Measurements from ENCODE around the gene OR2T11. TPM values are rescaled to one million over a fixed set of nuclear protein-coding genes. Genes with fewer than 3 reads are reported as not detected.
"Not testable (repeated sequence)": the region's sequence is repeated elsewhere in the genome, so short reads cannot be mapped to it uniquely, and the experiment has no call there.

OR2T11 gene, protein sequence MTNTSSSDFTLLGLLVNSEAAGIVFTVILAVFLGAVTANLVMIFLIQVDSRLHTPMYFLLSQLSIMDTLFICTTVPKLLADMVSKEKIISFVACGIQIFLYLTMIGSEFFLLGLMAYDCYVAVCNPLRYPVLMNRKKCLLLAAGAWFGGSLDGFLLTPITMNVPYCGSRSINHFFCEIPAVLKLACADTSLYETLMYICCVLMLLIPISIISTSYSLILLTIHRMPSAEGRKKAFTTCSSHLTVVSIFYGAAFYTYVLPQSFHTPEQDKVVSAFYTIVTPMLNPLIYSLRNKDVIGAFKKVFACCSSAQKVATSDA
- not detected for total RNA-seq

DNA sequence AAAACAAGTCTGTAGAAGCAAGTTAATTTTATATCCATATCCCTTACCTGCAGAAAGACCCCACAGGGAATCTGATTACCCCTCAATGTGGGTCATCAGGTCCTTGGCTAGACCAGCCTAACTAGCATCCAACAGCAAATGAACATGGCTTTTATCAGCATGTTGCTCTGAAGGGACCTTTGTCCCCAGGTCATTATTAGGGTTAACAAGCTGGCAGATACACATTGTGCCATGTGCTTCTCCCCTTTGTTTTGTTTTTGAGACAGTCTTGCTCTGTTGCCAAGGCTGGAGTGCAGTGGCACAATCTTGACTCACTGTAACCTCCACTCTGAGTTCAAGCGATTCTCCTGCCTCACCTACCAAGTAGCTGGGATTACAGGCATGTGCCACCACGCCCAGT is at the start of gene OR2T11:
OR2T11 (minus strand) TSS at position 101 of the 400 bp plus-strand sequence. CDS start 7,963 bp downstream, outside the sequence.
- intact Hi-C loops (cut with micrococcal nuclease); POLR2A ChIA-PET; H3K9me3 Mint-ChIP-seq: not testable (repeated sequence)

DNA sequence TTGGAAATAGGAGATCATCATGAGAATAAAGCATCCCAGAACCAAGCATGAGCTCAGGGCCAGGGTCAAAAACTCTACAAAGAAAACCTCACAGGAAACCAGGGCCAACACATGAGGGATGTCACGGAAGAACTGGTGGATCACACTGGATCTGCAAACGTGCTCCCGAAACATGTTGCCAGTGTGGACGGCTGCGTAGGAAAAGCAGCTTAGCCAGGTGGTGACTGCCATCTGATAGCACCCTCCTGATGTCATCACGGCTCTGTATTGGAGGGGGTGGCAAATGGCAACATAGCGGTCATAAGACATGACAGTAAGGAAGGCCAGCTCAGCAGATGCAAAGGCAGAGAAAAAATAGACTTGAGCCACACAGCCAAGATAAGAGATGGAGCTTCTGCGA is 46.8 kb upstream of the OR2T11 start:
- Mint-ChIP-seq H3K4me3 (no peak overlapping the region), H3K4me1 (ENCODE audit: low read depth) (peaks cover under 1% of the 10 kb centered on the region), H3K27me3 (peaks cover 10% of the 10 kb centered on the region), H3K27ac (no peak overlapping the region), H3K9me3 (no peaks in the 10 kb centered on the region), H3K36me3 (no peaks in the 10 kb centered on the region)
- no peak for DNase-seq
- intact Hi-C loops (cut with micrococcal nuclease): no loop called here
- ChIA-PET POLR2A (no interaction called here), CTCF (interaction anchor here (0.7 kb wide), 1 partner anchor 84 kb away, joined by 3 read pairs; the partner anchor contains the start of gene OR2T10)

More for the DNA sequence above, at the start of gene OR2T11:
- DNase-seq; H3K27ac Mint-ChIP-seq; H3K36me3 Mint-ChIP-seq; H3K4me1 Mint-ChIP-seq (ENCODE audit: low read depth); CTCF ChIA-PET; H3K4me3 Mint-ChIP-seq; H3K27me3 Mint-ChIP-seq: not testable (repeated sequence)

DNA sequence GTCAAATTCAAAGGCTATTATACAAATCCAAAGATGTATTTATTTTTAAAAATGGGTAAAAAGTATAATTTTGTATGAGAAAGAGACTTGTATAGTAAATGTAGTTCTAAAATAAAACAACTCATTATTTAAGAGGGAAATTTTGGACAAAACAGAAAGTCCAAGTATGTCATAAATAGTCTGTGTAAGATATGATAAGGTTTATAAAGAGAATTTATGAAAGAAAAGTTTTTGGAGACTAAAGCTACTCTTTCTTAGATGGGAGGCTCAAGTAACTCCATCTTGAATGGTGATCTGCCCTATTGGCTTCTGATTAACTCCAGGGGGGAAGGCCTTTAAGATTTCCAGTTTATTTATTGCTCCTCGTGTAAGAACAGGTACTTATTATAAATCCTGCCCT is 35.1 kb upstream of the OR2T11 start:
- Mint-ChIP-seq H3K27ac (no peak overlapping the region), H3K4me3 (no peak overlapping the region), H3K27me3 (peaks cover 3% of the 10 kb centered on the region), H3K9me3 (peaks cover 6% of the 10 kb centered on the region), H3K36me3 (peaks cover 5% of the 10 kb centered on the region), H3K4me1 (ENCODE audit: low read depth) (no peaks in the 10 kb centered on the region)
- ChIA-PET POLR2A (no interaction called here), CTCF (no interaction called here)
- intact Hi-C loops (cut with micrococcal nuclease): no loop called here
- no peak for DNase-seq

- intact Hi-C loops (cut with micrococcal nuclease); H3K27me3 Mint-ChIP-seq; DNase-seq; H3K4me1 Mint-ChIP-seq (ENCODE audit: low read depth); CTCF ChIA-PET; H3K4me3 Mint-ChIP-seq; H3K9me3 Mint-ChIP-seq; H3K36me3 Mint-ChIP-seq; POLR2A ChIA-PET; H3K27ac Mint-ChIP-seq: not testable (repeated sequence)
These were observed 28.8 kb upstream of the OR2T11 start for GRCh38 chr1:248663453-248664328.

- CTCF ChIA-PET; DNase-seq; H3K36me3 Mint-ChIP-seq; H3K27me3 Mint-ChIP-seq; H3K9me3 Mint-ChIP-seq; POLR2A ChIA-PET; H3K4me1 Mint-ChIP-seq (ENCODE audit: low read depth); H3K4me3 Mint-ChIP-seq; intact Hi-C loops (cut with micrococcal nuclease); H3K27ac Mint-ChIP-seq: not testable (repeated sequence)
These were observed 21.9 kb upstream of the OR2T11 start for GRCh38 chr1:248656797-248657196.

- CTCF ChIA-PET; H3K9me3 Mint-ChIP-seq; H3K27me3 Mint-ChIP-seq; intact Hi-C loops (cut with micrococcal nuclease); H3K4me3 Mint-ChIP-seq; H3K27ac Mint-ChIP-seq; DNase-seq; POLR2A ChIA-PET; H3K4me1 Mint-ChIP-seq (ENCODE audit: low read depth); H3K36me3 Mint-ChIP-seq: not testable (repeated sequence)
These were observed 20.5 kb upstream of the OR2T11 start, which contains the start of gene OR2T27 for GRCh38 chr1:248655354-248655753. OR2T27 (minus strand) TSS chr1:248655528; CDS start chr1:248650884, 4,644 bp downstream.

- CTCF ChIA-PET; H3K27me3 Mint-ChIP-seq; H3K27ac Mint-ChIP-seq; intact Hi-C loops (cut with micrococcal nuclease); H3K36me3 Mint-ChIP-seq; POLR2A ChIA-PET; DNase-seq; H3K9me3 Mint-ChIP-seq; H3K4me3 Mint-ChIP-seq; H3K4me1 Mint-ChIP-seq (ENCODE audit: low read depth): not testable (repeated sequence)
These were observed 14.1 kb upstream of the OR2T11 start for GRCh38 chr1:248648770-248649536.

DNA sequence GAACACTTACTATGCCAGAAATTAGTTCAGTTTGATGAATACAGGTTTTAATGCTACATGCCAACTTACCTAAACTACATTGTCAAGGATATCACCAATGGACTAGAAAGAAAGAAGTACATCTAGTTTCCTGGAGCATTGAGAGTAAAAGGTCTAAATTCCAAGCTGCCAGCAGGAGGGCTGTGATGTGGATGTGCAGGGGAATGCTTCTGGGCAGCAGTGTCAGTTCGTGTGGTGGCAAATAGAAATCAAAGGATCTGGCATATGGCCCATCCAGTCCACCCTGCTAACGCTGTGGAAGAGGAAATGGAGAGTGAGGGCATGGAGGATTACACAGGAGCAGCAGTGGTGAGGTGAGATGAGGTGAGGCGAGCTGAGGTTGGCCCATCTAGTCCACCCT is 10.3 kb upstream of the OR2T11 start, which contains the start of gene OR2T35:
OR2T35 (minus strand) TSS at position 101 of the 400 bp plus-strand sequence. CDS start 6,020 bp downstream, outside the sequence.
- H3K27ac Mint-ChIP-seq, CTCF ChIA-PET: not testable (repeated sequence)

GRCh38 chr1:248642971-248643651 is 8.2 kb upstream of the OR2T11 start:
- H3K4me3 Mint-ChIP-seq; H3K27ac Mint-ChIP-seq; DNase-seq; intact Hi-C loops (cut with micrococcal nuclease); H3K4me1 Mint-ChIP-seq (ENCODE audit: low read depth); H3K27me3 Mint-ChIP-seq; H3K36me3 Mint-ChIP-seq; POLR2A ChIA-PET; H3K9me3 Mint-ChIP-seq; CTCF ChIA-PET: not testable (repeated sequence)

More for the DNA sequence above, 10.3 kb upstream of the OR2T11 start, which contains the start of gene OR2T35:
- H3K36me3 Mint-ChIP-seq; POLR2A ChIA-PET; DNase-seq; H3K4me3 Mint-ChIP-seq; H3K27me3 Mint-ChIP-seq; intact Hi-C loops (cut with micrococcal nuclease); H3K4me1 Mint-ChIP-seq (ENCODE audit: low read depth); H3K9me3 Mint-ChIP-seq: not testable (repeated sequence)

GRCh38 chr1:248641583-248641982 is 6.7 kb upstream of the OR2T11 start:
- POLR2A ChIA-PET: not testable (repeated sequence)

GRCh38 chr1:248640906-248641305 is 6.0 kb upstream of the OR2T11 start:
- CTCF ChIA-PET; H3K9me3 Mint-ChIP-seq; H3K4me3 Mint-ChIP-seq; H3K4me1 Mint-ChIP-seq (ENCODE audit: low read depth); H3K27me3 Mint-ChIP-seq; intact Hi-C loops (cut with micrococcal nuclease); POLR2A ChIA-PET; DNase-seq; H3K27ac Mint-ChIP-seq; H3K36me3 Mint-ChIP-seq: not testable (repeated sequence)

More at GRCh38 chr1:248641583-248641982, 6.7 kb upstream of the OR2T11 start:
- H3K27me3 Mint-ChIP-seq; CTCF ChIA-PET; H3K4me1 Mint-ChIP-seq (ENCODE audit: low read depth); H3K4me3 Mint-ChIP-seq; H3K27ac Mint-ChIP-seq; intact Hi-C loops (cut with micrococcal nuclease); H3K9me3 Mint-ChIP-seq; H3K36me3 Mint-ChIP-seq; DNase-seq: not testable (repeated sequence)

DNA sequence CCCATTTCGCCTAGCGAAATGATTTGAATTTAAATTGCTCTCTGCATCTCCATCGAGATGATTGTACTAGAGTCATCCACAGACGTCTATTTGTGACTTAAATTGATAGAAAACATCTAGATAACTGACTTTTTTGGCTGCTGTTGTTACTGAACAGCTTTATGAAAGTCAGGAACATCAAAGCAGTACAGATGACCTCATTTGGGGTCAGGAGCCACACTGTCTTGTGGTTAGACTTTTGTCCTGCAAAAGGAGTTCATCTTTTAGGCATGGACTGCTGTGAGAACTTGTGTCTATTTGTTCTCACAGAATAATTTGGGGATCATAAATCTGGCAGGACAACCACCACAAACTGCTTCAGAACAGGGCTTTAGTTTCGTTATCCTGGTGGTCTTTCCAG is 4.8 kb upstream of the OR2T11 start:
- H3K36me3 Mint-ChIP-seq; H3K27me3 Mint-ChIP-seq; H3K9me3 Mint-ChIP-seq; intact Hi-C loops (cut with micrococcal nuclease); CTCF ChIA-PET; H3K4me1 Mint-ChIP-seq (ENCODE audit: low read depth); DNase-seq; H3K4me3 Mint-ChIP-seq; POLR2A ChIA-PET; H3K27ac Mint-ChIP-seq: not testable (repeated sequence)

Data from activated CD4-positive, alpha-beta memory T cell treated with anti-CD3 and anti-CD28 coated beads for 36 hours (primary cell).